HCT116 (cell line): ENCODE results near the gene RAPGEF1. TPM values are rescaled to one million over a fixed set of nuclear protein-coding genes. Genes with fewer than 3 reads are reported as not detected.

Experiments
- ATAC-seq: fragments of 200-7000 bp; cut with Tn5 transposase; 2 replicates; pipeline ENCODE4 v1.9.1; 2020; ENCODE audit warnings: mild to moderate bottlenecking, moderate library complexity
- BruUV-seq: library from RNA; stranded (reverse); fragments of 400-500 nt; replicated peaks from 2 replicates; lab custom pipeline; 2021; lab: Mats Ljungman, UMichigan
- CTCF ChIA-PET: fragments of 300-600 bp; sonication (Branson Sonifier 250); formaldehyde crosslinking; loops from one replicate; lab custom pipeline; 2021; ENCODE audit warnings: antibody characterized with exemption; lab: Charles Lee
- POLR2A ChIA-PET: fragments of 300-600, 350-600 bp; sonication (Branson Sonifier 250); formaldehyde crosslinking; loops from one replicate; lab custom pipeline; 2021; ENCODE audit warnings: antibody characterized with exemption; lab: Charles Lee
- RAD21 ChIA-PET, 2 experiments: fragments of 300-600 bp; sonication (Branson Sonifier 250); formaldehyde crosslinking; loops; one replicate each; lab custom pipeline; 2023; ENCODE audit warnings: low total read pairs in 2 of 2; ENCODE audit not compliant: uncharacterized antibody in 2 of 2, unreplicated experiment in 2 of 2, low non-redundant PET in 1 of 2; lab: Charles Lee
- DNase-seq: peaks from one replicate; pipeline ENCODE4 v3.0.0-alpha.2; 2010; ENCODE audit warnings: low read depth, low spot score
- H2AFZ ChIP-seq: fragments of 200-600 bp; shearing (Covaris generic), sonication (generic); 2 replicates; pipeline ENCODE4 v1.6.1; 2017; ENCODE audit warnings: low read depth, mixed run types, mixed read lengths, antibody characterized with exemption, low read length; ENCODE audit not compliant: poor library complexity, severe bottlenecking
- H3K27ac ChIP-seq: 2 replicates; pipeline ENCODE4 v1.5.1; 2012; ENCODE audit warnings: low read depth, low read length
- H3K27me3 ChIP-seq: fragments of 200-600 bp; sonication (generic); 2 replicates; pipeline ENCODE4 v1.6.1; 2016; ENCODE audit warnings: mixed run types, low read length, mixed read lengths; ENCODE audit not compliant: insufficient read depth
- H3K36me3 ChIP-seq, 2 experiments: fragments of 200-500 bp in 1 of 2; fragments of 200-600 bp in 1 of 2; sonication (Bioruptor generic) in 1 of 2; sonication (generic) in 1 of 2; 2 replicates each; pipeline versions ENCODE4 v1.5.1 to v1.6.1; 2014 to 2016; ENCODE audit warnings: low read length in 2 of 2, inconsistent platforms in 1 of 2, mixed read lengths in 1 of 2, mixed run types in 1 of 2; ENCODE audit not compliant: insufficient read depth in 2 of 2, control insufficient read depth in 1 of 2
- H3K4me1 ChIP-seq, 2 experiments: fragments of 200-600 bp in 1 of 2; sonication (generic) in 1 of 2; 2 replicates each; pipeline versions ENCODE4 v1.5.1 to v1.6.1; 2012 to 2017; ENCODE audit warnings: low read length in 2 of 2, inconsistent platforms in 1 of 2, mild to moderate bottlenecking in 1 of 2, mixed read lengths in 1 of 2, mixed run types in 1 of 2, moderate library complexity in 1 of 2; ENCODE audit not compliant: insufficient read depth in 2 of 2, control insufficient read depth in 1 of 2
- H3K4me2 ChIP-seq: fragments of 200-600 bp; sonication (generic); 2 replicates; pipeline ENCODE4 v1.6.1; 2017; ENCODE audit warnings: mixed run types, low read length, mixed read lengths
- H3K4me3 ChIP-seq, 2 experiments: fragments of 200-600 bp in 1 of 2; sonication (generic) in 1 of 2; replicated peaks in 1 of 2; 2 replicates each; pipeline ENCODE4 v1.5.1; 2011 to 2016; ENCODE audit warnings: low read length in 2 of 2, control low read depth in 1 of 2, low read depth in 1 of 2, mild to moderate bottlenecking in 1 of 2, mixed read lengths in 1 of 2, mixed run types in 1 of 2
- H3K79me2 ChIP-seq: fragments of 200-600 bp; sonication (generic); 2 replicates; pipeline ENCODE4 v1.6.1; 2017; ENCODE audit warnings: mild to moderate bottlenecking, mixed run types, low read length, moderate library complexity, mixed read lengths; ENCODE audit not compliant: insufficient read depth
- H3K9ac ChIP-seq: fragments of 200-600 bp; sonication (generic); 2 replicates; pipeline ENCODE4 v1.6.1; 2016; ENCODE audit warnings: low read length, mixed read lengths
- H3K9me2 ChIP-seq: fragments of 200-600 bp; sonication (generic), shearing (Covaris generic); 2 replicates; pipeline ENCODE4 v1.6.1; 2017; ENCODE audit warnings: mixed run types, mild to moderate bottlenecking, moderate library complexity; ENCODE audit not compliant: insufficient read depth
- H3K9me3 ChIP-seq, 2 experiments: fragments of 200-500 bp in 1 of 2; fragments of 200-600 bp in 1 of 2; sonication (Bioruptor generic) in 1 of 2; sonication (generic) in 1 of 2; 2 replicates each; pipeline ENCODE4 v1.6.1; 2014 to 2017; ENCODE audit warnings: low read length in 2 of 2, mixed read lengths in 2 of 2, inconsistent platforms in 1 of 2, low read depth in 1 of 2, mild to moderate bottlenecking in 1 of 2, mixed run types in 1 of 2, moderate library complexity in 1 of 2; ENCODE audit not compliant: control insufficient read depth in 1 of 2, insufficient read depth in 1 of 2
- H4K20me1 ChIP-seq: fragments of 200-600 bp; sonication (generic), shearing (Covaris generic); 2 replicates; pipeline ENCODE4 v1.6.1; 2017; ENCODE audit warnings: mixed run types, mild to moderate bottlenecking, moderate library complexity; ENCODE audit not compliant: insufficient read depth
- ATF3 ChIP-seq: IDR thresholded peaks from 2 replicates; pipeline ENCODE4 v1.6.1; 2012
- CBX3 ChIP-seq: IDR thresholded peaks from 2 replicates; pipeline ENCODE4 v1.6.1; 2012; ENCODE audit warnings: low read depth
- CEBPB ChIP-seq: IDR thresholded peaks from 2 replicates; pipeline ENCODE4 v1.6.1; 2012; ENCODE audit warnings: low read depth
- CTCF ChIP-seq, 3 experiments: fragments of 200-600 bp in 1 of 3; sonication (generic) in 1 of 3; IDR thresholded peaks in 2 of 3; conservative IDR thresholded peaks in 1 of 3; 2 replicates each; pipeline ENCODE4 v1.5.1; 2012 to 2017; ENCODE audit warnings: low read depth in 2 of 3, low read length in 2 of 3, antibody characterized with exemption in 1 of 3, borderline replicate concordance in 1 of 3, control low read depth in 1 of 3, mild to moderate bottlenecking in 1 of 3, mixed read lengths in 1 of 3, mixed run types in 1 of 3, moderate library complexity in 1 of 3; ENCODE audit not compliant: insufficient read depth in 1 of 3
- ELF1 ChIP-seq: IDR thresholded peaks from 2 replicates; pipeline ENCODE4 v1.6.1; 2012; ENCODE audit warnings: low read depth, borderline replicate concordance
- EZH2 ChIP-seq: fragments of 200-600 bp; sonication (generic); IDR thresholded peaks from 2 replicates; pipeline ENCODE4 v1.6.1; 2017; ENCODE audit warnings: antibody characterized with exemption, mixed run types
- EZH2phosphoT487 ChIP-seq: fragments of 200-600 bp; IDR thresholded peaks from 2 replicates; pipeline ENCODE4 v1.6.1; 2018; ENCODE audit warnings: antibody characterized with exemption, borderline replicate concordance
- FOSL1 ChIP-seq: IDR thresholded peaks from 2 replicates; pipeline ENCODE4 v1.6.1; 2012; ENCODE audit warnings: low read depth
- JUND ChIP-seq: IDR thresholded peaks from 2 replicates; pipeline ENCODE4 v1.6.1; 2012
- MAX ChIP-seq: IDR thresholded peaks from 2 replicates; pipeline ENCODE4 v1.6.1; 2012
- POLR2A ChIP-seq: IDR thresholded peaks from 2 replicates; pipeline ENCODE4 v1.7.0; 2011; ENCODE audit warnings: borderline replicate concordance; ENCODE audit not compliant: insufficient read depth, insufficient read length; ENCODE audit errors: extremely low read depth
- POLR2AphosphoS5 ChIP-seq: IDR thresholded peaks from 2 replicates; pipeline ENCODE4 v1.6.1; 2011; ENCODE audit warnings: mild to moderate bottlenecking, low read depth, low read length, moderate library complexity
- RAD21 ChIP-seq: IDR thresholded peaks from 2 replicates; pipeline ENCODE4 v1.6.1; 2012; ENCODE audit warnings: low read depth, mild to moderate bottlenecking
- REST ChIP-seq: IDR thresholded peaks from 2 replicates; pipeline ENCODE4 v1.6.1; 2012; ENCODE audit warnings: low read depth
- SP1 ChIP-seq: IDR thresholded peaks from 2 replicates; pipeline ENCODE4 v1.6.1; 2012; ENCODE audit warnings: low read depth
- SRF ChIP-seq: IDR thresholded peaks from 2 replicates; pipeline ENCODE4 v1.6.1; 2012; ENCODE audit warnings: low read depth
- TCF7L2 ChIP-seq: IDR thresholded peaks from 2 replicates; pipeline ENCODE4 v1.7.0; 2011; ENCODE audit warnings: borderline replicate concordance, inconsistent platforms; ENCODE audit not compliant: insufficient read depth, insufficient read length; ENCODE audit errors: extremely low read depth
- ZBTB33 ChIP-seq: IDR thresholded peaks from 2 replicates; pipeline ENCODE4 v1.6.1; 2011; ENCODE audit warnings: mild to moderate bottlenecking, low read length, moderate library complexity; ENCODE audit not compliant: insufficient replicate concordance; ENCODE audit errors: extremely low read depth
- ZFX ChIP-seq: fragments of 450-650 bp; IDR thresholded peaks from 2 replicates; pipeline ENCODE4 v1.6.1; 2017
- ZNF274 ChIP-seq: fragments of 200-500 bp; sonication (Bioruptor generic); IDR thresholded peaks from 2 replicates; pipeline ENCODE4 v1.6.1; 2014; ENCODE audit warnings: mild to moderate bottlenecking, low read depth, low read length, inconsistent platforms
- intact Hi-C: fragments of 100-400 bp; cut with micrococcal nuclease; formaldehyde crosslinking; loops from 2 replicates; pipeline ENCODE4 v1.10.0; 2022
- total RNA-seq: library from RNA; stranded (reverse); gene quantifications from one replicate; pipeline ENCODE4 v1.2.1, GENCODE V29; 2021; ENCODE audit not compliant: unreplicated experiment

Gene RAPGEF1
- total RNA-seq, 1 experiment from 2014 or later, result 43.0 TPM

GRCh38 chr9:131660466-131661405 lies 79.1 kb downstream of the RAPGEF1 start:
- no peaks in the 10 kb centered on the region for H3K9me3 ChIP-seq
- no peak overlapping the region for H3K4me3 ChIP-seq
- POLR2A ChIA-PET, result no interaction called here
- no peak overlapping the region for H3K27ac ChIP-seq
- H3K36me3 ChIP-seq, result no peaks in the 10 kb centered on the region
- H3K27me3 ChIP-seq, result no peaks in the 10 kb centered on the region
- CTCF ChIA-PET, result no interaction called here
- TF ChIP-seq CTCF (IDR thresholded peaks at IDR 0.05 in 2 of 3, conservative IDR thresholded peaks at IDR 0.05 in 1 of 3; ENCODE audit: borderline replicate concordance in 1 of 3, insufficient read depth in 1 of 3, low read depth in 2 of 3, low read length in 2 of 3), result no peak
- no peak for TF ChIP-seq JUND
- TF ChIP-seq CBX3, result no peak
- no peak for TF ChIP-seq CEBPB
- no peak for TF ChIP-seq POLR2A
- TF ChIP-seq EZH2phosphoT487, result no peak
- no peak for TF ChIP-seq TCF7L2
- no peak for TF ChIP-seq ZFX
- TF ChIP-seq MAX, result no peak
- no peak for TF ChIP-seq EZH2
- no peak for TF ChIP-seq FOSL1
- no peak for TF ChIP-seq ZNF274
- TF ChIP-seq POLR2AphosphoS5, result no peak
- TF ChIP-seq ELF1, result no peak
- no peak for TF ChIP-seq ZBTB33
- TF ChIP-seq REST, result no peak
- no peak for TF ChIP-seq SRF
- no peak for TF ChIP-seq ATF3
- TF ChIP-seq SP1, result no peak
- TF ChIP-seq RAD21, result no peak
- H3K4me1 ChIP-seq, result peaks cover 18 to 22% of the 10 kb centered on the region in 2 experiments
- RAD21 ChIA-PET, result no interaction called here
- no peak overlapping the region for H3K9ac ChIP-seq
- DNase-seq (no peak), ATAC-seq (no peak)
- H4K20me1 ChIP-seq, result no peaks in the 10 kb centered on the region
- no peak overlapping the region for H2AFZ ChIP-seq
- H3K79me2 ChIP-seq, result no peaks in the 10 kb centered on the region
- H3K4me2 ChIP-seq, result no peak overlapping the region
- intact Hi-C loops, result no loop called here
- H3K9me2 ChIP-seq, result no peaks in the 10 kb centered on the region
- BruUV-seq, result no TSS peak
